H1 (cell line): ENCODE data around the gene TFDP1. TPM values are rescaled to one million over a fixed set of nuclear protein-coding genes. Genes with fewer than 3 reads are reported as not detected.
A peak's percentile ranks its signal among the peaks of the same experiment; 100 is the strongest.

Source experiments
- CTCF ChIA-PET: fragments of 300-600 bp; sonication (Branson Sonifier 250); formaldehyde crosslinking; loops from one replicate; lab custom pipeline; 2021; ENCODE audit not compliant: partially characterized antibody; lab: Charles Lee
- POLR2A ChIA-PET: fragments of 300-600 bp; sonication (Branson Sonifier 250); formaldehyde crosslinking; loops from one replicate; lab custom pipeline; 2021; ENCODE audit warnings: inconsistent platforms; ENCODE audit not compliant: partially characterized antibody; lab: Charles Lee
- DNase-seq, 2 experiments: peaks; one replicate each; pipeline versions ENCODE4 v3.0.0 to v3.0.0-alpha.2; 2010 to 2022; ENCODE audit warnings: low spot score in 2 of 2, low read depth in 1 of 2, mixed read lengths in 1 of 2
- FAIRE-seq: peaks from 2 replicates; lab custom pipeline; 2011; peaks lifted over from hg19 to GRCh38; lab: Jason Lieb, UNC
- H2AFZ ChIP-seq: 2 replicates; pipeline ENCODE4 v1.8.1; 2012; ENCODE audit warnings: low read length, inconsistent platforms
- H2AK5ac ChIP-seq: 2 replicates; pipeline ENCODE4 v1.6.1; 2013; ENCODE audit warnings: low read depth, low read length
- H2BK120ac ChIP-seq: replicated peaks from 2 replicates; pipeline ENCODE3; 2013; ENCODE audit warnings: low read depth, low read length, inconsistent platforms
- H2BK12ac ChIP-seq: 2 replicates; pipeline ENCODE4 v1.6.1; 2013; ENCODE audit warnings: low read depth, low read length
- H2BK15ac ChIP-seq: 2 replicates; pipeline ENCODE4 v1.6.1; 2013; ENCODE audit warnings: low read length
- H2BK20ac ChIP-seq: 2 replicates; pipeline ENCODE4 v1.6.1; 2013; ENCODE audit warnings: low read length
- H2BK5ac ChIP-seq: 2 replicates; pipeline ENCODE4 v1.6.1; 2013; ENCODE audit warnings: low read depth, low read length
- H3K14ac ChIP-seq: 2 replicates; pipeline ENCODE4 v1.6.1; 2013; ENCODE audit warnings: inconsistent platforms; ENCODE audit not compliant: insufficient read length
- H3K18ac ChIP-seq: 2 replicates; pipeline ENCODE4 v1.6.1; 2013; ENCODE audit warnings: low read length; ENCODE audit errors: extremely low read depth
- H3K23ac ChIP-seq: 2 replicates; pipeline ENCODE4 v1.6.1; 2013; ENCODE audit warnings: inconsistent platforms; ENCODE audit not compliant: insufficient read length
- H3K23me2 ChIP-seq: 2 replicates; pipeline ENCODE4 v1.6.1; 2013; ENCODE audit warnings: low read depth, low read length
- H3K27ac ChIP-seq: 2 replicates; pipeline ENCODE4 v1.6.1; 2011; ENCODE audit warnings: low read depth, low read length, inconsistent platforms
- H3K27me3 ChIP-seq, 4 experiments: replicated peaks in 1 of 4; 1 replicate in 1 of 4; 2 replicates in 3 of 4; pipeline versions ENCODE4 v1.6.1 to v1.8.1; 2011 to 2013; ENCODE audit warnings: low read length in 3 of 4, mild to moderate bottlenecking in 3 of 4, inconsistent platforms in 2 of 4, mixed read lengths in 2 of 4, moderate library complexity in 1 of 4; ENCODE audit not compliant: control insufficient read depth in 3 of 4, insufficient read depth in 3 of 4; ENCODE audit errors: extremely low read depth in 1 of 4
- H3K36me3 ChIP-seq, 4 experiments: 2 replicates each; pipeline versions ENCODE4 v1.6.1 to v1.8.1; 2011 to 2013; ENCODE audit warnings: mild to moderate bottlenecking in 4 of 4, low read length in 3 of 4, moderate library complexity in 2 of 4, control low read depth in 1 of 4, inconsistent platforms in 1 of 4; ENCODE audit not compliant: insufficient read depth in 4 of 4, control insufficient read depth in 2 of 4
- H3K4ac ChIP-seq: replicated peaks from 2 replicates; pipeline ENCODE3; 2013; ENCODE audit warnings: low read length, low read depth, mixed read lengths, inconsistent platforms; ENCODE audit not compliant: insufficient read length
- H3K4me1 ChIP-seq, 4 experiments: replicated peaks in 1 of 4; 1 replicate in 1 of 4; 2 replicates in 3 of 4; pipeline versions ENCODE4 v1.6.1 to v1.8.1; 2011 to 2013; ENCODE audit warnings: low read length in 3 of 4, inconsistent platforms in 2 of 4, mixed read lengths in 1 of 4; ENCODE audit not compliant: insufficient read depth in 4 of 4, control insufficient read depth in 3 of 4
- H3K4me2 ChIP-seq, 2 experiments: 2 replicates each; pipeline versions ENCODE4 v1.6.1 to v1.8.1; 2011 to 2013; ENCODE audit warnings: low read depth in 2 of 2, low read length in 2 of 2, control low read depth in 1 of 2, inconsistent platforms in 1 of 2, mild to moderate bottlenecking in 1 of 2; ENCODE audit not compliant: insufficient read depth in 1 of 2
- H3K4me3 ChIP-seq, 4 experiments: fragments of 200-600, 300-600 bp in 1 of 4; sonication (generic), shearing (Covaris generic), sonication (Bioruptor Twin) in 1 of 4; 2 replicates each; pipeline versions ENCODE4 v1.5.1 to v1.8.1; 2011 to 2016; ENCODE audit warnings: low read length in 4 of 4, low read depth in 3 of 4, control low read depth in 2 of 4, inconsistent platforms in 2 of 4, mild to moderate bottlenecking in 2 of 4, mixed read lengths in 1 of 4, moderate library complexity in 1 of 4; ENCODE audit not compliant: insufficient read depth in 2 of 4; ENCODE audit errors: extremely low read depth in 1 of 4
- H3K56ac ChIP-seq: replicated peaks from 2 replicates; pipeline ENCODE3; 2013; ENCODE audit warnings: low read depth, mild to moderate bottlenecking, mixed read lengths, low read length, inconsistent platforms; ENCODE audit not compliant: insufficient read length
- H3K79me1 ChIP-seq: 2 replicates; pipeline ENCODE4 v1.6.1; 2013; ENCODE audit warnings: low read depth, low read length, control low read depth
- H3K79me2 ChIP-seq, 2 experiments: 2 replicates each; pipeline versions ENCODE4 v1.6.1 to v1.8.1; 2012 to 2013; ENCODE audit warnings: low read length in 2 of 2, mild to moderate bottlenecking in 2 of 2, inconsistent platforms in 1 of 2; ENCODE audit not compliant: insufficient read depth in 2 of 2, control insufficient read depth in 1 of 2
- H3K9ac ChIP-seq, 4 experiments: replicated peaks in 1 of 4; 1 replicate in 1 of 4; 2 replicates in 3 of 4; pipeline versions ENCODE4 v1.6.1 to v1.8.1; 2011 to 2013; ENCODE audit warnings: low read depth in 3 of 4, low read length in 3 of 4, control low read depth in 2 of 4, mild to moderate bottlenecking in 2 of 4, moderate library complexity in 2 of 4, inconsistent platforms in 1 of 4; ENCODE audit errors: extremely low read depth in 1 of 4
- H3K9me3 ChIP-seq, 2 experiments: 2 replicates each; pipeline versions ENCODE4 v1.6.1 to v1.8.1; 2012 to 2013; ENCODE audit warnings: mild to moderate bottlenecking in 2 of 2, moderate library complexity in 2 of 2, control low read depth in 1 of 2, inconsistent platforms in 1 of 2, low read depth in 1 of 2, low read length in 1 of 2, mixed read lengths in 1 of 2; ENCODE audit not compliant: insufficient read depth in 2 of 2
- H4K20me1 ChIP-seq, 2 experiments: replicated peaks in 1 of 2; 2 replicates each; pipeline versions ENCODE3 to v1.8.1; 2011 to 2013; ENCODE audit warnings: inconsistent platforms in 2 of 2, low read length in 2 of 2, mild to moderate bottlenecking in 1 of 2; ENCODE audit not compliant: insufficient read depth in 2 of 2, control insufficient read depth in 1 of 2
- H4K5ac ChIP-seq: 2 replicates; pipeline ENCODE4 v1.6.1; 2013; ENCODE audit warnings: low read length, low read depth, mixed read lengths, inconsistent platforms; ENCODE audit not compliant: insufficient read length
- H4K8ac ChIP-seq: 2 replicates; pipeline ENCODE4 v1.8.0; 2013; ENCODE audit warnings: mild to moderate bottlenecking, moderate library complexity, low read length, inconsistent platforms; ENCODE audit not compliant: insufficient read depth; ENCODE audit errors: extremely low read depth
- H4K91ac ChIP-seq: replicated peaks from 2 replicates; pipeline ENCODE3; 2013; ENCODE audit warnings: low read length, mixed read lengths, inconsistent platforms; ENCODE audit not compliant: insufficient read length
- ATF2 ChIP-seq: IDR thresholded peaks from 2 replicates; pipeline ENCODE4 v1.6.1; 2012; ENCODE audit warnings: low read length, inconsistent platforms
- ATF3 ChIP-seq: IDR thresholded peaks from 2 replicates; pipeline ENCODE4 v1.6.1; 2011; ENCODE audit warnings: low read depth, mild to moderate bottlenecking, low read length; ENCODE audit not compliant: insufficient read depth
- CHD1 ChIP-seq: IDR thresholded peaks from 2 replicates; pipeline ENCODE4 v1.6.1; 2012; ENCODE audit warnings: low read depth, low read length, improper control_type of control experiment
- CHD2 ChIP-seq: IDR thresholded peaks from 2 replicates; pipeline ENCODE4 v1.6.1; 2012; ENCODE audit warnings: low read length, improper control_type of control experiment
- GTF2F1 ChIP-seq: IDR thresholded peaks from 2 replicates; pipeline ENCODE4 v1.6.1; 2012; ENCODE audit warnings: low read depth, low read length, improper control_type of control experiment, borderline replicate concordance
- HDAC2 ChIP-seq, 2 experiments: fragments of 300-600 bp in 1 of 2; sonication (generic) in 1 of 2; IDR thresholded peaks; 2 replicates each; pipeline ENCODE4 v1.6.1; 2011 to 2012; ENCODE audit warnings: low read depth in 2 of 2, low read length in 2 of 2, mild to moderate bottlenecking in 2 of 2, moderate library complexity in 2 of 2, borderline replicate concordance in 1 of 2, inconsistent platforms in 1 of 2
- SAP30 ChIP-seq: fragments of 300-600 bp; sonication (generic); IDR thresholded peaks from 2 replicates; pipeline ENCODE4 v1.7.1; 2012; ENCODE audit warnings: low read length, moderate library complexity, mild to moderate bottlenecking, inconsistent platforms; ENCODE audit not compliant: insufficient read depth, insufficient replicate concordance
- TEAD4 ChIP-seq: IDR thresholded peaks from 2 replicates; pipeline ENCODE4 v1.6.1; 2012; ENCODE audit warnings: low read depth, low read length, inconsistent platforms, mixed read lengths
- YY1 ChIP-seq: IDR thresholded peaks from 2 replicates; pipeline ENCODE4 v1.6.1; 2011; ENCODE audit warnings: low read depth, mild to moderate bottlenecking, low read length
- WGBS, 2 experiments: shearing (Covaris generic) in 1 of 2; methylation state at CpG; one replicate each; pipeline versions ENCODE4 v1.1.6 to v1.1.7; 2013 to 2015; ENCODE audit warnings: low lambda C conversion rate in 2 of 2, mixed read lengths in 2 of 2, inconsistent platforms in 1 of 2, low coverage in 1 of 2, missing lambda C conversion rate in 1 of 2; ENCODE audit not compliant: insufficient replicate concordance in 2 of 2, insufficient coverage in 1 of 2, insufficient read length in 1 of 2; ENCODE audit errors: extremely low coverage in 1 of 2, missing lambda C conversion rate in 1 of 2; 5-methylcytosine and 5-hydroxymethylcytosine counted together
- polyA plus RNA-seq, 7 experiments: library from polyadenylated mRNA; depleted of rRNA in 3 of 7; stranded (reverse) in 5 of 7; unstranded in 2 of 7; fragments of >200 nt in 5 of 7; fragments of 200-250 nt in 2 of 7; gene quantifications; 1 replicate in 5 of 7; 2 replicates in 1 of 7; 4 replicates in 1 of 7; pipeline versions ENCODE4 v1.2.1 to v1.2.3, GENCODE V29; 2011 to 2013; ENCODE audit warnings: missing spikeins in 2 of 7, mixed read lengths in 2 of 7
- total RNA-seq: library from RNA; stranded (reverse); fragmentation: NEBNext Ultra II Directional; extraction: Animal tissue kit (Norgen Biotek cat#: 25700); gene quantifications from 2 replicates; pipeline ENCODE4 v1.2.1, GENCODE V29; 2021

Gene TFDP1
- total and polyA plus RNA-seq, 2 of the 8 experiments (the other 6 are each of a cell fraction or from before 2014, with no cell fraction given), result 43.6 to 81.9 TPM

GRCh38 chr13:113665597-113666328, 81.2 kb downstream of the TFDP1 start:
- Histone ChIP-seq H3K18ac (no peak overlapping the region), H3K79me2 (no peaks in the 10 kb centered on the region), H3K4me2 (no peak overlapping the region), H3K9me3 (no peaks in the 10 kb centered on the region), H3K4me1 (peaks cover 0 to 2% (median 0%) of the 10 kb centered on the region in 4 experiments; a peak in 2 of 7 replicates), H3K27ac (0 out of 2 replicates have a peak overlapping the region, but pooled peaks have one; percentile 31), H3K23ac (no peak overlapping the region), H2BK15ac (peak overlapping the region; percentile 2; the same call in 1 of the 2 replicates), H2BK12ac (no peak overlapping the region), H2BK20ac (no peak overlapping the region), H4K91ac (no peak overlapping the region), H2AK5ac (peak overlapping the region; percentile 53; the same call in 1 of the 2 replicates), H2BK5ac (no peak overlapping the region), H3K14ac (no peak overlapping the region), H3K27me3 (no peaks in the 10 kb centered on the region), H4K8ac (no peak overlapping the region; the same call in 1 of the 2 replicates), H3K4ac (no peak overlapping the region), H3K79me1 (no peaks in the 10 kb centered on the region), H3K56ac (no peak overlapping the region), H2AFZ (no peak overlapping the region), H3K23me2 (no peaks in the 10 kb centered on the region), H4K5ac (no peak overlapping the region), H3K36me3 (no peaks in the 10 kb centered on the region), H3K9ac (no peak overlapping the region), H3K4me3 (no peak overlapping the region), H4K20me1 (peaks cover 0 to 2% of the 10 kb centered on the region in 2 experiments), H2BK120ac (no peak overlapping the region)
- WGBS, 2 experiments, result 90% methylated on average over 3 of the region's 3 CpGs; no CpG with 5 or more reads in 1 of the 2 experiments
- DNase-seq, result no peak
- CTCF ChIA-PET, result interaction anchor here (0.8 to 3.7 kb wide), 7 partner anchors 16 to 214 kb away, joined by 3 to 19 read pairs (median 6); no protein-coding TSS in a partner anchor
- POLR2A ChIA-PET, result interaction anchor here (0.7 to 1.2 kb wide), 2 partner anchors 59 to 67 kb away, joined by 3 read pairs; no protein-coding TSS in a partner anchor
- FAIRE-seq, result no peak
- TF ChIP-seq ATF2 (no peak), SAP30 (no peak), TEAD4 (no peak), YY1 (no peak), GTF2F1 (no peak), HDAC2 (IDR thresholded peaks at IDR 0.05; ENCODE audit: borderline replicate concordance in 1 of 2, low read depth in 2 of 2, low read length in 2 of 2) (no peak), ATF3 (no peak), CHD1 (no peak), CHD2 (no peak)
